B cell (primary cell): ENCODE measurements around the gene SPACA7. TPM values are rescaled to one million over a fixed set of nuclear protein-coding genes. Genes with fewer than 3 reads are reported as not detected.
"Not testable (repeated sequence)": the region's sequence is repeated elsewhere in the genome, so short reads cannot be mapped to it uniquely, and the experiment has no call there.

Experiments used
- ATAC-seq: fragments of 200-7000 bp; cut with Tn5 transposase; one replicate; pipeline ENCODE4 v1.10.0; 2021; ENCODE audit warnings: low read depth, mild to moderate bottlenecking, moderate number of reproducible peaks, moderate library complexity
- CTCF ChIA-PET: fragments of 350-600 bp; sonication (Branson Sonifier 250); formaldehyde crosslinking; loops from one replicate; lab custom pipeline; 2021; ENCODE audit warnings: antibody characterized with exemption, inconsistent platforms; lab: Charles Lee
- POLR2A ChIA-PET: fragments of 350-600 bp; sonication (Branson Sonifier 250); formaldehyde crosslinking; loops from one replicate; lab custom pipeline; 2021; ENCODE audit warnings: antibody characterized with exemption; lab: Charles Lee
- DNase-seq: peaks from one replicate; pipeline ENCODE4 v3.0.0; 2013
- H2AFZ ChIP-seq: 2 replicates; pipeline ENCODE4 v1.6.1; 2012; ENCODE audit warnings: mild to moderate bottlenecking, low read depth, low read length; ENCODE audit not compliant: insufficient read depth, poor library complexity, severe bottlenecking
- H3K27ac ChIP-seq, 2 donors: 1 replicate in 1 of 2; 2 replicates in 1 of 2; pipeline ENCODE4 v1.5.1; 2012 to 2013; ENCODE audit warnings: low read length in 2 of 2, mild to moderate bottlenecking in 2 of 2, moderate library complexity in 1 of 2
- H3K27me3 ChIP-seq, 4 experiments: fragments of 200-600 bp in 1 of 4; sonication (generic) in 1 of 4; replicated peaks in 1 of 4; 1 replicate in 2 of 4; 2 replicates in 2 of 4; pipeline versions ENCODE4 v1.6.1 to v1.7.0; 2013 to 2016; ENCODE audit warnings: low read length in 3 of 4, mild to moderate bottlenecking in 2 of 4, mixed read lengths in 1 of 4, moderate library complexity in 1 of 4; ENCODE audit not compliant: insufficient read depth in 4 of 4, control insufficient read depth in 3 of 4; ENCODE audit errors: control extremely low read depth in 1 of 4
- H3K36me3 ChIP-seq, 2 experiments: replicated peaks in 1 of 2; 1 replicate in 1 of 2; 2 replicates in 1 of 2; pipeline versions ENCODE4 v1.6.1 to v1.7.1; 2013; ENCODE audit warnings: low read length in 1 of 2; ENCODE audit not compliant: insufficient read depth in 2 of 2, control insufficient read depth in 1 of 2; ENCODE audit errors: control extremely low read depth in 1 of 2, extremely low read depth in 1 of 2
- H3K4me1 ChIP-seq, 2 donors: fragments of 200-600 bp in 1 of 2; sonication (generic) in 1 of 2; 1 replicate in 1 of 2; 2 replicates in 1 of 2; pipeline versions ENCODE4 v1.5.1 to v1.6.1; 2013 to 2017; ENCODE audit warnings: low read length in 2 of 2; ENCODE audit not compliant: control insufficient read depth in 2 of 2, insufficient read depth in 2 of 2
- H3K4me2 ChIP-seq: replicated peaks from 2 replicates; pipeline ENCODE3; 2012; ENCODE audit warnings: mild to moderate bottlenecking, low read depth, low read length; ENCODE audit not compliant: poor library complexity, severe bottlenecking
- H3K4me3 ChIP-seq, 5 experiments: fragments of 200-600 bp in 1 of 5; sonication (generic) in 1 of 5; 1 replicate in 3 of 5; 2 replicates in 2 of 5; pipeline versions ENCODE4 v1.5.1 to v1.7.0; 2011 to 2016; ENCODE audit warnings: low read length in 4 of 5, mild to moderate bottlenecking in 4 of 5, low read depth in 2 of 5, control low read depth in 1 of 5, moderate library complexity in 1 of 5; ENCODE audit not compliant: insufficient read depth in 1 of 5; ENCODE audit errors: control extremely low read depth in 1 of 5, extremely low read depth in 1 of 5
- H3K79me2 ChIP-seq: fragments of 200-600 bp; sonication (generic); one replicate; pipeline ENCODE4 v1.6.0; 2016; ENCODE audit warnings: low read length; ENCODE audit not compliant: control insufficient read depth, insufficient read depth
- H3K9ac ChIP-seq: fragments of 200-600 bp; sonication (generic); 2 replicates; pipeline ENCODE4 v1.6.1; 2017; ENCODE audit warnings: mild to moderate bottlenecking, low read length, moderate library complexity
- H3K9me3 ChIP-seq, 3 donors: one replicate each; pipeline versions ENCODE4 v1.6.1 to v1.7.1; 2013; ENCODE audit warnings: low read length in 2 of 3; ENCODE audit not compliant: control insufficient read depth in 2 of 3, insufficient read depth in 1 of 3; ENCODE audit errors: control extremely low read depth in 1 of 3
- H4K20me1 ChIP-seq: 2 replicates; pipeline ENCODE4 v1.6.0; 2012; ENCODE audit warnings: mild to moderate bottlenecking, low read length; ENCODE audit not compliant: insufficient read depth, control insufficient read depth, poor library complexity, severe bottlenecking
- H3K27ac Mint-ChIP-seq: one replicate; pipeline ENCODE4 v1.8.0; 2021; ENCODE audit warnings: mixed read lengths
- H3K27me3 Mint-ChIP-seq: one replicate; pipeline ENCODE4 v1.8.0; 2021; ENCODE audit warnings: mixed read lengths
- H3K4me1 Mint-ChIP-seq: one replicate; pipeline ENCODE4 v1.8.0; 2021; ENCODE audit warnings: mixed read lengths
- H3K4me3 Mint-ChIP-seq: one replicate; pipeline ENCODE4 v1.8.0; 2021; ENCODE audit warnings: mixed read lengths
- H3K9me3 Mint-ChIP-seq: one replicate; pipeline ENCODE4 v1.8.0; 2022; ENCODE audit warnings: mixed read lengths; ENCODE audit not compliant: insufficient read depth
- CTCF ChIP-seq: fragments of 200-600 bp; IDR thresholded peaks from one replicate; pipeline ENCODE4 v1.8.0; 2022; ENCODE audit warnings: antibody characterized with exemption, mild to moderate bottlenecking
- EZH2 ChIP-seq: IDR thresholded peaks from 2 replicates; pipeline ENCODE4 v1.6.1; 2012; ENCODE audit warnings: borderline replicate concordance, low read depth, mild to moderate bottlenecking, moderate library complexity, low read length; ENCODE audit not compliant: insufficient read depth, poor library complexity, severe bottlenecking
- WGBS: methylation state at CpG from one replicate; pipeline ENCODE4 v1.1.5; 2013; ENCODE audit warnings: missing lambda C conversion rate; ENCODE audit not compliant: insufficient coverage; 5-methylcytosine and 5-hydroxymethylcytosine counted together
- intact Hi-C: fragments of 100-400 bp; cut with micrococcal nuclease; formaldehyde crosslinking; loops from one replicate; pipeline ENCODE4 v1.10.0; 2022
- polyA plus RNA-seq: library from polyadenylated mRNA; depleted of rRNA; stranded (reverse); fragments of >200 nt; gene quantifications from 2 replicates; pipeline ENCODE4 v1.2.3, GENCODE V29; 2012
- total RNA-seq, 2 donors: library from RNA; stranded (reverse); fragments of 120-200 nt in 1 of 2; gene quantifications; 1 replicate in 1 of 2; 2 replicates in 1 of 2; pipeline versions ENCODE4 v1.2.3 to v1.2.4, GENCODE V29; 2013 to 2022

The SPACA7 gene
- total and polyA plus RNA-seq, 2 donors (not counting 1 experiment from before 2014, with no cell fraction given), result not detected

GRCh38 chr13:112431734-112432133 is 55.6 kb downstream of the SPACA7 start:
- H3K27ac Mint-ChIP-seq, result no peak overlapping the region
- no peaks in the 10 kb centered on the region for H3K79me2 ChIP-seq
- CTCF ChIA-PET, result no interaction called here
- no peak for DNase-seq
- no peak overlapping the region for H3K4me3 ChIP-seq
- H3K27me3 Mint-ChIP-seq, result peaks cover 3% of the 10 kb centered on the region
- POLR2A ChIA-PET, result no interaction called here
- no peaks in the 10 kb centered on the region for H4K20me1 ChIP-seq
- H3K4me1 Mint-ChIP-seq, result no peaks in the 10 kb centered on the region
- 88% methylated on average over 4 of the region's 5 CpGs for WGBS
- H3K36me3 ChIP-seq, result no peaks in the 10 kb centered on the region
- peaks cover 5% of the 10 kb centered on the region for H3K9me3 Mint-ChIP-seq
- H3K27me3 ChIP-seq, result no peaks in the 10 kb centered on the region
- H2AFZ ChIP-seq, result no peak overlapping the region
- H3K27ac ChIP-seq, result no peak overlapping the region
- H3K9me3 ChIP-seq, result peaks cover 2 to 17% (median 11%) of the 10 kb centered on the region in 3 donors
- TF ChIP-seq EZH2, result no peak
- no peak for TF ChIP-seq CTCF
- H3K4me1 ChIP-seq, result no peaks in the 10 kb centered on the region
- intact Hi-C loops, result no loop called here
- no peak for ATAC-seq
- H3K9ac ChIP-seq, result no peak overlapping the region
- H3K4me3 Mint-ChIP-seq, result no peak overlapping the region
- no peak overlapping the region for H3K4me2 ChIP-seq

DNA sequence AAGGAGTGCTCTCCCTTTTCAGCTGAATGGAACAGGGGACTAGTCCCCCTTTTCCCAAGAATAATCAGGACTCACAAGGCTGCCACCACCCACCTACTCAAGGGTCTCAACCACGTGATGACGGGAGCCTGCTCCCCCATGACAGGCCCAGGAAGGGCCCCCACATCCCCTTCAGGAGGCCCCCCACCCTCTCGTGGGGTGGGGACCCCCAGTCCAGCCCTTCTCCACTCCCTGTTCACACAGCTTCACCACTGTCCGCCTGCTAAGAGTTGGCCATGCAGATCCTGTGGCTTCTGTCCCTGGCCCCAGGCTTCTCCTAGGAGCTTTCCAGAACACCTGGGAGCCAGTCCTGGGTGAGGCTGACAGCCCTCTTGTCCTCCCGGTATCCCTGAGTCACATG is 56.6 kb downstream of the SPACA7 start:
- H3K36me3 ChIP-seq, H3K27ac ChIP-seq, H3K4me1 ChIP-seq, ATAC-seq, H4K20me1 ChIP-seq, H3K4me2 ChIP-seq, POLR2A ChIA-PET, H3K27me3 Mint-ChIP-seq, H3K27me3 ChIP-seq, H3K4me3 ChIP-seq, DNase-seq, H3K9ac ChIP-seq, H3K4me1 Mint-ChIP-seq, H2AFZ ChIP-seq, CTCF ChIA-PET, intact Hi-C loops, H3K9me3 Mint-ChIP-seq, H3K4me3 Mint-ChIP-seq, H3K27ac Mint-ChIP-seq, H3K79me2 ChIP-seq: not testable (repeated sequence)
- peaks cover 2 to 17% (median 11%) of the 10 kb centered on the region in 3 donors for H3K9me3 ChIP-seq
- WGBS, result 78% methylated on average over 4 of the region's 5 CpGs

DNA sequence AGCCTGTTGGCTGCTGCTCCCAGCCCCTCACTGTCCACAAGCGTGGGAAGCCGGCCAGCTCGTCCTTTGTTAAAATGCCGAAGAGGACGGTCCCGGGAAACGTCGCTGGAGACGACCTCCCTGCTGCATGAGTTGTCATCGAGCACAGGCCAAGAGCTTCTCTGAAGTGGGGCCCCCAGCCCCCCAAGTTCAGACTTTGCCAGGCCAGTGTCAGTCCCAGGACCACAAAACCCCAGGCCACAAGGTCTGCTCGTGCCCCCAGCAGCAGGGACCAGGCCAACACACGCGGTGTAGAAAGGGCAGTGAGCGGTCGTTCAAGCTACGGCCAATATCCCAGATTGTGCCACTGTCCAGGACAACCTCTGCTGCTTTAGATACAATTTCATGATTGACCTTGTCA is 57.4 kb downstream of the SPACA7 start:
- not testable (repeated sequence) for H3K27ac Mint-ChIP-seq

More for the DNA sequence above, 57.4 kb downstream of the SPACA7 start:
- H3K27me3 Mint-ChIP-seq, H3K4me3 ChIP-seq, POLR2A ChIA-PET, H4K20me1 ChIP-seq, H3K36me3 ChIP-seq, intact Hi-C loops, H3K4me2 ChIP-seq, ATAC-seq, H3K79me2 ChIP-seq, CTCF ChIA-PET, H3K27ac ChIP-seq, H3K9me3 Mint-ChIP-seq, H3K9ac ChIP-seq, H2AFZ ChIP-seq, H3K4me3 Mint-ChIP-seq, H3K4me1 Mint-ChIP-seq, DNase-seq, H3K27me3 ChIP-seq, H3K4me1 ChIP-seq: not testable (repeated sequence)
- H3K9me3 ChIP-seq, result peaks cover 2 to 14% (median 12%) of the 10 kb centered on the region in 3 donors
- WGBS, result 85% methylated on average over 16 of the region's 16 CpGs
